ENCODE results near the gene SCYGR6. TPM values are rescaled to one million over a fixed set of nuclear protein-coding genes. Genes with fewer than 3 reads are reported as not detected.

The SCYGR6 gene
- total RNA-seq, 1 donor from 2014 or later = not detected

DNA sequence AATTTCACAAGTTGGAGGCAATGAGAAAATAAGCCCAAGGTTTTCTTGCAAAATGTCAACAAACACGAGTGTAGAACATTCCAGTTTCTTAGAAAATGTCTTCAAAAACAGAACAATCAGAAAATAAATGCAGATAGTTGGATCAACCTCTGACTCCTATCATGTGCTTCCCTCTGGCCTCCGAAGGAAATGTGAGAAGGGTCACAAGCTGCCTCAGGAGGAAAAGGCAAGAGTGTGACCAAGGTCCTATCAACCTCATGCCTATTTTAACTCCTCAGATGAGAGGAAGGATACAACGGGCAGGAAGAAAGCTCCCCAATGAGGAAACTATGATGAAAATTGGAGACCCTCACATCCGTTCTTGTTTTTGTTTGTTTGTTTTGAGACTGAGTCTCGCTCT lies 50.1 kb downstream of the SCYGR6 start:
- Histone ChIP-seq H3K9ac (no peak overlapping the region), H3F3A (ENCODE audit: low read depth) (no peaks in the 10 kb centered on the region), H3K4me3 (no peak overlapping the region), H3K79me2 (ENCODE audit: low read depth) (no peaks in the 10 kb centered on the region), H3K4me2 (no peak overlapping the region), H3K36me3 (no peaks in the 10 kb centered on the region), H3K27me3 (no peaks in the 10 kb centered on the region), H2AFZ (replicated peaks) (no peak overlapping the region), H3K27ac (no peak overlapping the region), H3K4me1 (no peaks in the 10 kb centered on the region), H3K9me3 (ENCODE audit: low read depth) (no peaks in the 10 kb centered on the region), H4K20me1 (ENCODE audit: low read depth) (no peaks in the 10 kb centered on the region)
- Mint-ChIP-seq H3K9me3 (peaks cover 2% of the 10 kb centered on the region), H3K4me1 (no peaks in the 10 kb centered on the region), H3K4me3 (no peak overlapping the region), H3K27me3 (ENCODE audit: insufficient read depth, low read depth) (no peaks in the 10 kb centered on the region), H3K27ac (no peak overlapping the region), H3K36me3 (no peaks in the 10 kb centered on the region)
- no peak for DNase-seq (ENCODE audit: low spot score)
- TF ChIP-seq EZH2 (IDR thresholded peaks at IDR 0.05) (no peak), EZH2phosphoT487 (IDR thresholded peaks at IDR 0.05) (no peak)
- TF ChIP-seq, protein P1, sequence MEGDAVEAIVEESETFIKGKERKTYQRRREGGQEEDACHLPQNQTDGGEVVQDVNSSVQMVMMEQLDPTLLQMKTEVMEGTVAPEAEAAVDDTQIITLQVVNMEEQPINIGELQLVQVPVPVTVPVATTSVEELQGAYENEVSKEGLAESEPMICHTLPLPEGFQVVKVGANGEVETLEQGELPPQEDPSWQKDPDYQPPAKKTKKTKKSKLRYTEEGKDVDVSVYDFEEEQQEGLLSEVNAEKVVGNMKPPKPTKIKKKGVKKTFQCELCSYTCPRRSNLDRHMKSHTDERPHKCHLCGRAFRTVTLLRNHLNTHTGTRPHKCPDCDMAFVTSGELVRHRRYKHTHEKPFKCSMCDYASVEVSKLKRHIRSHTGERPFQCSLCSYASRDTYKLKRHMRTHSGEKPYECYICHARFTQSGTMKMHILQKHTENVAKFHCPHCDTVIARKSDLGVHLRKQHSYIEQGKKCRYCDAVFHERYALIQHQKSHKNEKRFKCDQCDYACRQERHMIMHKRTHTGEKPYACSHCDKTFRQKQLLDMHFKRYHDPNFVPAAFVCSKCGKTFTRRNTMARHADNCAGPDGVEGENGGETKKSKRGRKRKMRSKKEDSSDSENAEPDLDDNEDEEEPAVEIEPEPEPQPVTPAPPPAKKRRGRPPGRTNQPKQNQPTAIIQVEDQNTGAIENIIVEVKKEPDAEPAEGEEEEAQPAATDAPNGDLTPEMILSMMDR (IDR thresholded peaks at IDR 0.05) = no peak

Small RNAs within 50 kb of the gene (small RNA-seq; reads per million reads assigned to genes)
- gene RNA5SP121 = not detected

Other genes starting within 250 kb of the SCYGR6 start
- gene SCYGR2, start 125.9 kb downstream of the SCYGR6 start, total RNA-seq (ENCODE audit: low replicate concordance) = not detected in 2 replicates
- not detected in 2 replicates for gene SCYGR3, start 109.9 kb downstream of the SCYGR6 start, total RNA-seq (ENCODE audit: low replicate concordance)
- not detected in 2 replicates for gene SCYGR4, start 107.3 kb downstream of the SCYGR6 start, total RNA-seq (ENCODE audit: low replicate concordance)
- gene SCYGR5, start 58.0 kb downstream of the SCYGR6 start, total RNA-seq (ENCODE audit: low replicate concordance) = not detected in 2 replicates
- gene SLC19A3, start 6.7 kb downstream of the SCYGR6 start, total RNA-seq (ENCODE audit: low replicate concordance) = 0.96 and 1.6 TPM in 2 replicates
- gene SCYGR7, start 3.6 kb upstream of the SCYGR6 start, total RNA-seq (ENCODE audit: low replicate concordance) = not detected in 2 replicates
- not detected in 2 replicates for gene SCYGR8, start 21.1 kb upstream of the SCYGR6 start, total RNA-seq (ENCODE audit: low replicate concordance)
- gene CCL20, start 89.1 kb upstream of the SCYGR6 start, total RNA-seq (ENCODE audit: low replicate concordance) = not detected in 2 replicates
- not detected in 2 replicates for gene DAW1, start 146.9 kb upstream of the SCYGR6 start, total RNA-seq (ENCODE audit: low replicate concordance)

Data from neural progenitor cell (in vitro differentiated cells).